Peyer's patch (tissue), 4 donors: ENCODE data around the gene CHFR. TPM values are rescaled to one million over a fixed set of nuclear protein-coding genes. Genes with fewer than 3 reads are reported as not detected.
"Not testable (repeated sequence)": the region's sequence is repeated elsewhere in the genome, so short reads cannot be mapped to it uniquely, and the experiment has no call there.

ENCODE experiments used
- DNase-seq, 3 donors: peaks; one replicate each; pipeline ENCODE4 v3.0.0-alpha.2; 2017 to 2019
- H3K27ac ChIP-seq, 4 donors: fragments of 200-600 bp; sonication (generic); one replicate each; pipeline ENCODE4 v1.5.1; 2016 to 2019
- H3K27me3 ChIP-seq, 2 donors: fragments of 200-600 bp; sonication (generic); one replicate each; pipeline ENCODE4 v1.5.1; 2019
- H3K36me3 ChIP-seq, 3 donors: fragments of 200-600 bp; sonication (generic); one replicate each; pipeline ENCODE4 v1.5.1; 2016 to 2019
- H3K4me1 ChIP-seq, 4 donors: fragments of 200-600 bp; sonication (generic); one replicate each; pipeline ENCODE4 v1.5.1; 2016 to 2019
- H3K4me3 ChIP-seq, 4 donors: fragments of 200-600 bp; sonication (generic); 1 replicate in 3 of 4; 2 replicates in 1 of 4; pipeline ENCODE4 v1.5.1; 2016 to 2019; ENCODE audit warnings: mild to moderate bottlenecking in 1 of 4
- H3K9me3 ChIP-seq, 4 donors: fragments of 200-600 bp; sonication (generic); one replicate each; pipeline ENCODE4 v1.5.1; 2016 to 2019; ENCODE audit warnings: mild to moderate bottlenecking in 1 of 4
- POLR2A ChIP-seq, 2 donors: fragments of 450-650 bp; IDR thresholded peaks; one replicate each; pipeline ENCODE4 v1.5.1; 2017; ENCODE audit warnings: antibody characterized with exemption in 2 of 2, mild to moderate bottlenecking in 2 of 2, moderate library complexity in 2 of 2
- total RNA-seq, 4 donors: library from RNA; depleted of rRNA; stranded (reverse); fragments of >200 nt; gene quantifications; one replicate each; pipeline ENCODE4 v1.1.0, GENCODE V29; 2016
- TF ChIP-seq, protein P1 (sequence below), 6 experiments: fragments of 450-650 bp in 4 of 6; fragments of 200-600 bp in 2 of 6; sonication (generic) in 1 of 6; IDR thresholded peaks; one replicate each; pipeline ENCODE4 v1.5.1; 2017 to 2019; ENCODE audit warnings: antibody characterized with exemption in 6 of 6, mild to moderate bottlenecking in 3 of 6, moderate library complexity in 1 of 6

CHFR gene
- total RNA-seq, 4 donors from 2014 or later = 80.6 to 125 (median 94.7) TPM

DNA sequence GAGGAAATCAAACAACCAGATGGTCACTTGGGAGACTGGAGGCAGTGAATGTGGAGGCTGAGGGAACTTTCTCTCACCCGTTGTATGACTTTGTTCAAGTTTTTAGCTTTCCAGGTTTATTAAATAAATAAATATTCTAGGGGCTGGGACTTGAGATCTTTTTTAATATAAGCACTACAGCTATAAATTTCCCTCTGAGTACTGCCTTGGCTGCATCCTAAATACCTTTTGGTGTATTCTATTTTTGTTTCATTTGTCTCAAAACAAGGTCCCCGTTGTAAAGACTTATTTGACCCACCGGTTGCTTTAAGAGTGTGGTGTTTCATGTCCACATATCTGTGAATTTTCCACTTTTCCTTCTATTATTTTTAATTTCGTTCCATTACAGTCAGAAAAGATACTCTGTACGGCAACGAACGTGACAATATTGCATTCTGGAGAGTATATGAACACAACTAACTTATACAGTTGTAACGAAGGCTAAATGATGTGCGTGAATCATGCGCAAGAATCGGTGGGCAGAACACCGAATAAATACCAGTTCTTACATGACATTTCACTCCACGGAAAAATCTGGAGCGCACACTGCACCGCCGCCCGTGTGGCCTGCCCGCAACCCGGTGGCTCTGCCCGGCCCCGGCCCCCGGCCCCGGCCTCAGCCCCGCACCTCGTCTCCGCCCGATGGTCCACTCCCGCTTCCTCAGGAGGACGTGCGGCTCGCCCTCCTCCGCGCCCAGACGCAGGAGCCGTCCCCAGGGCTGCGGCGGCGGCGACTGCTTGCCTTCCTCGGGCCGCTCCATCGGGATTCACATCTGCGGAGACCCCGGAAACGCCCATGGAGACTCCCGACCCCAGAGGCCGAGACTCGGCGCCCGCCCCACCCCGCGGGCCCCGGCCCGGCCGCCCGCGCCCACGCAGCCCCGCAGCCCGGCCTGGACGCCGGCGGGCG, 602 bp downstream of the CHFR start:
- H3K27ac ChIP-seq = peak overlapping the region; percentile 85 to 98 (median 92)
- H3K36me3 ChIP-seq = peaks cover 0 to 12% (median 0%) of the 10 kb centered on the region in 3 donors
- H3K4me1 ChIP-seq = peaks cover 0 to 6% (median 0%) of the 10 kb centered on the region in 4 donors
- peak overlapping the region; percentile 47 to 92 (median 84) for H3K4me3 ChIP-seq
- no peaks in the 10 kb centered on the region for H3K27me3 ChIP-seq
- TF ChIP-seq, protein P1, sequence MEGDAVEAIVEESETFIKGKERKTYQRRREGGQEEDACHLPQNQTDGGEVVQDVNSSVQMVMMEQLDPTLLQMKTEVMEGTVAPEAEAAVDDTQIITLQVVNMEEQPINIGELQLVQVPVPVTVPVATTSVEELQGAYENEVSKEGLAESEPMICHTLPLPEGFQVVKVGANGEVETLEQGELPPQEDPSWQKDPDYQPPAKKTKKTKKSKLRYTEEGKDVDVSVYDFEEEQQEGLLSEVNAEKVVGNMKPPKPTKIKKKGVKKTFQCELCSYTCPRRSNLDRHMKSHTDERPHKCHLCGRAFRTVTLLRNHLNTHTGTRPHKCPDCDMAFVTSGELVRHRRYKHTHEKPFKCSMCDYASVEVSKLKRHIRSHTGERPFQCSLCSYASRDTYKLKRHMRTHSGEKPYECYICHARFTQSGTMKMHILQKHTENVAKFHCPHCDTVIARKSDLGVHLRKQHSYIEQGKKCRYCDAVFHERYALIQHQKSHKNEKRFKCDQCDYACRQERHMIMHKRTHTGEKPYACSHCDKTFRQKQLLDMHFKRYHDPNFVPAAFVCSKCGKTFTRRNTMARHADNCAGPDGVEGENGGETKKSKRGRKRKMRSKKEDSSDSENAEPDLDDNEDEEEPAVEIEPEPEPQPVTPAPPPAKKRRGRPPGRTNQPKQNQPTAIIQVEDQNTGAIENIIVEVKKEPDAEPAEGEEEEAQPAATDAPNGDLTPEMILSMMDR (IDR thresholded peaks at IDR 0.05) = no peak
- no peak for TF ChIP-seq POLR2A (IDR thresholded peaks at IDR 0.05)
- no peaks in the 10 kb centered on the region for H3K9me3 ChIP-seq
- peak in 1 of 3 donors; percentile 53 for DNase-seq

DNA sequence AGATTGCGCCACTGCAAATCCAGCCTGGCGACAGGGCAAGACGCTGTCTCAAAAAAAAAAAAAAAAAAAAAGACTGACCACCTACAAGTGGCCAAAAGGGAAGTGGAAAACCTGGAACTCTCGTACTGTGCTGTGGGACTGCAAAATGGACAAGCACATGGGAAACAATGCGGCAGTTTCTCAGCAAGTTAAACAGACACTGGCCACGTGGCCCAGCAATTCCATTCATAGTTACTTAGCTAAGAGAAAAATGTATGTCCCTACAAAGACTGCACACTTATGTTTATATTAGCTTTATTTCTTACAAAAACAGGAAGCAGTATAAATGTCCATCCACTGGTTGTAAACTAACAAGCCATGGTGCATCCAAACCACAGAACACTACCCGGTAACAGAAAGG, 5.6 kb downstream of the CHFR start:
- H3K4me3 ChIP-seq = no peak overlapping the region
- DNase-seq = no peak
- peaks cover 0 to 36% (median 0%) of the 10 kb centered on the region in 3 donors for H3K36me3 ChIP-seq
- peak overlapping the region in 1 of 4 donors; percentile 30 for H3K27ac ChIP-seq
- H3K4me1 ChIP-seq = peaks cover 0 to 6% (median 0%) of the 10 kb centered on the region in 4 donors
- TF ChIP-seq POLR2A (IDR thresholded peaks at IDR 0.05) = no peak
- TF ChIP-seq, protein P1 (IDR thresholded peaks at IDR 0.05) = no peak
- H3K9me3 ChIP-seq = no peaks in the 10 kb centered on the region
- H3K27me3 ChIP-seq = no peaks in the 10 kb centered on the region

DNA sequence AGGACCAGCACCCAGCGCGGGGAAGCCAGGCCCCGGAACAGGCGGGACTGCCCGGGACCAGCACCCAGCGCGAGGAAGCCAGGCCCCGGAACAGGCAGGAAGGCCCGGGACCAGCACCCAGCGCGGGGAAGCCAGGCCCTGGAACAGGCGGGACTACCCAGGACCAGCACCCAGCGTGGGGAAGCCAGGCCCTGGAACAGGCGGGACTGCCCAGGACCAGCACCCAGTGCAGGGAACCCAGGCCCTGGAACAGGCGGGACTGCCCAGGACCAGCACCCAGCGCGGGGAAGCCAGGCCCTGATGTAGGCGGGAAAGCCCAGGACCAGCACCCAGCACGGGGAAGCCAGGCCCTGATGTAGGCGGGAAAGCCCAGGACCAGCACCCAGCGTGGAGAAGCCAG, 12.8 kb downstream of the CHFR start:
- not testable (repeated sequence) for H3K27ac ChIP-seq, H3K9me3 ChIP-seq, DNase-seq, H3K4me3 ChIP-seq, H3K4me1 ChIP-seq, H3K27me3 ChIP-seq
- H3K36me3 ChIP-seq = peaks cover 0 to 95% (median 0%) of the 10 kb centered on the region in 3 donors

DNA sequence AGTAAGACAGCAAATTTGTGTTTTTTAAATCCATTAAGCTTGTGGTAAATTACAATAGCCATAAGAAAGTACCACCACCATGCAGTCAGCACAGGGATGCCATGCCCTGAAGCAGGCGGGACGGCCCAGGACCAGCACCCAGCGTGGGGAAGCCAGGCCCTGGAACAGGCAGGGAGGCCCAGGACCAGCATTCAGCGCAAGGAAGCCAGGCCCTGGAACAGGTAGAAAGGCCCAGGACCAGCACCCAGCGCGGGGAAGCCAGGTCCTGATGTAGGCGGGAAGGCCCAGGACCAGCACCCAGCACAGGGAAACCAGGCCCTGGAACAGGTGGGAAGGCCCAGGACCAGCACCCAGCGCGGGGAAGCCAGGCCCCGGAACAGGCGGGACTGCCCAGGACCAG, 13.2 kb downstream of the CHFR start:
- TF ChIP-seq POLR2A (IDR thresholded peaks at IDR 0.05) = no peak
- TF ChIP-seq, protein P1 (IDR thresholded peaks at IDR 0.05) = no peak
- Histone ChIP-seq H3K4me3 (no peak overlapping the region), H3K9me3 (no peaks in the 10 kb centered on the region), H3K4me1 (no peaks in the 10 kb centered on the region), H3K27ac (no peak overlapping the region), H3K36me3 (peaks cover 0 to 96% (median 0%) of the 10 kb centered on the region in 3 donors), H3K27me3 (no peaks in the 10 kb centered on the region)
- no peak for DNase-seq

DNA sequence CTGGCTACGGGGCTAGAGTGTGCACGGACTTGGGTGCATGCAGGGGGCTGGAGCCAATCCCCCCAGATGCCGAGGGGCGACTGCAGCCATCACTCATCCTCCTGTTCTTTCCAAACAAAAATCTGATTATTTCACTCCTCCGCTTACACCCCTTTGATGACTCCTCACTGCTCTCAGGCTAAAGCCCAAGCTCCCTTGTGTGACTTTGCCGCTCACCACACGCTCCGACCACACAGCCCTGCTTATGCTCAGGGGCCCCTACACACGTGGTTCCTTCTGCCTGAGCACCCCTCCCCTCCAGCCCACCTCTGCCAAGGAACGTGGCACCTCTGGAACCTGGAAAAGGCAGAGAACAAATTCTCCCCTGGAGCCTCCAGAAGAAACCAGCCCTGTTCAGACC, 13.7 kb downstream of the CHFR start:
- H3K4me3 ChIP-seq = no peak overlapping the region
- DNase-seq = no peak
- peaks cover 0 to 97% (median 0%) of the 10 kb centered on the region in 3 donors for H3K36me3 ChIP-seq
- H3K9me3 ChIP-seq = no peaks in the 10 kb centered on the region
- no peaks in the 10 kb centered on the region for H3K27me3 ChIP-seq
- no peak overlapping the region for H3K27ac ChIP-seq
- H3K4me1 ChIP-seq = no peaks in the 10 kb centered on the region
- TF ChIP-seq POLR2A (IDR thresholded peaks at IDR 0.05) = no peak
- TF ChIP-seq, protein P1 (IDR thresholded peaks at IDR 0.05) = no peak

DNA sequence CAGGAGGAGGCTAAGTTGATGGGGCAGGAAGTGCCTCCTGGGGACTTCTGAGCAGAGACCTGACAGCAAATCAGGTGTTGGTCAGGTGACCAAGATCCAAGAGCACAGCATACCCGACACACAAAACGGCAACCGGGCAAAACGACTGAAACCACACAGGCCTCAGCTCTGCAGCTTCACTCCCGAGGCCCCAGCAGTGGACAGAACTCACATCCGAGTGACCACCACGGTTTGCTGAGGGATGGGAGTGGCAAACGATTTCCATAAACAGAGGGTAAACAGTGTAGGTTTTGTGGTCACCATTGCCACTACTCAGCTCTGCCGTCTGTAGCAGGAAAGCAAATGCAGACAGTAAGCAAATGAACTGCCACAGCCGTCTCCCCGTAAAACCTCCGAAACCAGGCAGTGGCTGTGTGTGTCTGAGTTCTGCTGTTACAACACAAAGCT, 14.4 kb downstream of the CHFR start:
- H3K36me3 ChIP-seq = peaks cover 0 to 97% (median 0%) of the 10 kb centered on the region in 3 donors
- no peaks in the 10 kb centered on the region for H3K27me3 ChIP-seq
- no peaks in the 10 kb centered on the region for H3K4me1 ChIP-seq
- H3K4me3 ChIP-seq = no peak overlapping the region
- DNase-seq = peak in 2 of 3 donors; percentile 41 to 57
- H3K9me3 ChIP-seq = no peaks in the 10 kb centered on the region
- H3K27ac ChIP-seq = peak overlapping the region in 3 of 4 donors; percentile 26 to 55 (median 49)
- no peak for TF ChIP-seq POLR2A (IDR thresholded peaks at IDR 0.05)
- TF ChIP-seq, protein P1 (IDR thresholded peaks at IDR 0.05) = no peak
